IMR-90 (cell line): ENCODE results near the gene SOST. TPM values are rescaled to one million over a fixed set of nuclear protein-coding genes. Genes with fewer than 3 reads are reported as not detected.

ENCODE experiments used
- ATAC-seq: fragments of 200-7000 bp; cut with Tn5 transposase; 2 replicates; pipeline ENCODE4 v1.9.1; 2020; ENCODE audit warnings: low read depth, mild to moderate bottlenecking, moderate library complexity
- BruUV-seq: library from RNA; stranded (reverse); fragments of 400-500 nt; replicated peaks from 2 replicates; lab custom pipeline; 2021; lab: Mats Ljungman, UMichigan
- CTCF ChIA-PET: fragments of 300-600 bp; formaldehyde crosslinking; extraction: SDS; loops from one replicate; lab custom pipeline; 2021; ENCODE audit warnings: antibody characterized with exemption; lab: Yijun Ruan, JAX
- POLR2A ChIA-PET: fragments of 300-600 bp; sonication (Branson Sonifier 250); formaldehyde crosslinking; loops from one replicate; lab custom pipeline; 2022; ENCODE audit warnings: antibody characterized with exemption; ENCODE audit not compliant: unreplicated experiment; lab: Charles Lee
- DNase-seq: peaks from one replicate; pipeline ENCODE4 v3.0.0; 2013
- H2AFZ ChIP-seq: replicated peaks from 2 replicates; pipeline ENCODE3; 2013; ENCODE audit warnings: low read length, mild to moderate bottlenecking; ENCODE audit not compliant: poor library complexity
- H2AK5ac ChIP-seq: 2 replicates; pipeline ENCODE4 v1.6.1; 2013; ENCODE audit warnings: low read depth, low read length, inconsistent platforms
- H2AK9ac ChIP-seq: replicated peaks from 2 replicates; pipeline ENCODE3; 2013; ENCODE audit warnings: mild to moderate bottlenecking, low read depth, low read length, moderate library complexity; ENCODE audit not compliant: poor library complexity
- H2BK120ac ChIP-seq: 2 replicates; pipeline ENCODE4 v1.6.1; 2013; ENCODE audit warnings: low read depth, low read length, inconsistent platforms
- H2BK15ac ChIP-seq: 3 replicates; pipeline ENCODE4 v1.6.1; 2013; ENCODE audit warnings: low read depth, low read length, inconsistent platforms
- H2BK20ac ChIP-seq: 2 replicates; pipeline ENCODE4 v1.6.1; 2013; ENCODE audit warnings: low read depth, mild to moderate bottlenecking, inconsistent platforms, low read length, moderate library complexity
- H2BK5ac ChIP-seq: 2 replicates; pipeline ENCODE4 v1.6.1; 2013; ENCODE audit warnings: mild to moderate bottlenecking, low read depth, low read length, inconsistent platforms; ENCODE audit not compliant: poor library complexity, severe bottlenecking
- H3K14ac ChIP-seq: replicated peaks from 2 replicates; pipeline ENCODE4 v1.6.1; 2013; ENCODE audit warnings: low read depth, low read length, inconsistent platforms
- H3K18ac ChIP-seq: 2 replicates; pipeline ENCODE4 v1.6.1; 2013; ENCODE audit warnings: low read depth, low read length, control low read depth
- H3K23ac ChIP-seq: 2 replicates; pipeline ENCODE4 v1.6.1; 2013; ENCODE audit warnings: low read depth, low read length, inconsistent platforms
- H3K27ac ChIP-seq: 2 replicates; pipeline ENCODE4 v1.5.1; 2013; ENCODE audit warnings: mild to moderate bottlenecking, control low read depth, low read length; ENCODE audit not compliant: insufficient read depth
- H3K27me3 ChIP-seq: 2 replicates; pipeline ENCODE4 v1.6.1; 2013; ENCODE audit warnings: low read length; ENCODE audit not compliant: control insufficient read depth, insufficient read depth
- H3K36me3 ChIP-seq: 2 replicates; pipeline ENCODE4 v1.6.1; 2013; ENCODE audit warnings: low read length, mixed read lengths; ENCODE audit not compliant: control insufficient read depth, insufficient read depth
- H3K4ac ChIP-seq: 2 replicates; pipeline ENCODE4 v1.6.1; 2013; ENCODE audit warnings: low read depth, low read length, inconsistent platforms
- H3K4me1 ChIP-seq: 2 replicates; pipeline ENCODE4 v1.6.1; 2013; ENCODE audit warnings: low read length, mixed read lengths; ENCODE audit not compliant: control insufficient read depth, insufficient read depth
- H3K4me2 ChIP-seq: 2 replicates; pipeline ENCODE4 v1.6.1; 2013; ENCODE audit warnings: low read depth, mild to moderate bottlenecking, control low read depth, low read length, moderate library complexity
- H3K4me3 ChIP-seq: 2 replicates; pipeline ENCODE4 v1.5.1; 2013; ENCODE audit warnings: low read depth, mild to moderate bottlenecking, control low read depth, low read length, moderate library complexity; ENCODE audit not compliant: insufficient read depth
- H3K56ac ChIP-seq: 2 replicates; pipeline ENCODE4 v1.6.1; 2013; ENCODE audit warnings: low read length, inconsistent platforms; ENCODE audit not compliant: insufficient read depth; ENCODE audit errors: extremely low read depth
- H3K79me1 ChIP-seq, 2 experiments: 2 replicates each; pipeline ENCODE4 v1.6.1; 2013; ENCODE audit warnings: low read length in 2 of 2, inconsistent platforms in 1 of 2, low read depth in 1 of 2
- H3K9ac ChIP-seq: 2 replicates; pipeline ENCODE4 v1.6.1; 2013; ENCODE audit warnings: low read depth, low read length, control low read depth
- H3K9me1 ChIP-seq: 2 replicates; pipeline ENCODE4 v1.6.1; 2013; ENCODE audit warnings: low read length, inconsistent platforms; ENCODE audit not compliant: insufficient read depth
- H3K9me3 ChIP-seq: 2 replicates; pipeline ENCODE4 v1.6.1; 2013; ENCODE audit warnings: low read length; ENCODE audit not compliant: control insufficient read depth, insufficient read depth
- H4K20me1 ChIP-seq: 2 replicates; pipeline ENCODE4 v1.6.1; 2013; ENCODE audit warnings: low read length, inconsistent platforms; ENCODE audit not compliant: insufficient read depth
- H4K5ac ChIP-seq: 2 replicates; pipeline ENCODE4 v1.6.1; 2013; ENCODE audit warnings: mild to moderate bottlenecking, low read depth, low read length, control low read depth
- H4K8ac ChIP-seq, 2 experiments: 2 replicates each; pipeline ENCODE4 v1.6.1; 2013; ENCODE audit warnings: low read depth in 2 of 2, low read length in 2 of 2, control low read depth in 1 of 2, inconsistent platforms in 1 of 2
- H4K91ac ChIP-seq: 2 replicates; pipeline ENCODE4 v1.6.1; 2013; ENCODE audit warnings: low read depth, low read length, inconsistent platforms; ENCODE audit not compliant: insufficient read depth
- BHLHE40 ChIP-seq: fragments of 150-350 bp; IDR thresholded peaks from 2 replicates; pipeline ENCODE4 v1.6.1; 2016; ENCODE audit warnings: mild to moderate bottlenecking, low read depth, low read length
- CEBPB ChIP-seq: IDR thresholded peaks from 2 replicates; pipeline ENCODE4 v1.6.1; 2012; ENCODE audit warnings: low read depth, low read length, improper control_type of control experiment
- CHD1 ChIP-seq: IDR thresholded peaks from 2 replicates; pipeline ENCODE4 v1.6.1; 2012; ENCODE audit warnings: low read depth, low read length, improper control_type of control experiment
- FOS ChIP-seq: fragments of 150-350 bp; IDR thresholded peaks from 2 replicates; pipeline ENCODE4 v1.6.1; 2016; ENCODE audit warnings: low read depth, low read length
- MAFK ChIP-seq: IDR thresholded peaks from 2 replicates; pipeline ENCODE4 v1.6.1; 2012; ENCODE audit warnings: low read depth, low read length, improper control_type of control experiment
- MAZ ChIP-seq: IDR thresholded peaks from 2 replicates; pipeline ENCODE4 v1.6.1; 2012; ENCODE audit warnings: low read depth, mild to moderate bottlenecking, low read length, improper control_type of control experiment, moderate library complexity, borderline replicate concordance
- MXI1 ChIP-seq: IDR thresholded peaks from 2 replicates; pipeline ENCODE4 v1.6.1; 2012; ENCODE audit warnings: low read depth, mild to moderate bottlenecking, low read length, moderate library complexity, borderline replicate concordance
- NFE2L2 ChIP-seq: fragments of 150-350 bp; IDR thresholded peaks from 2 replicates; pipeline ENCODE4 v1.6.1; 2016; ENCODE audit warnings: low read depth, mild to moderate bottlenecking, low read length
- POLR2A ChIP-seq: IDR thresholded peaks from 2 replicates; pipeline ENCODE4 v1.6.1; 2012; ENCODE audit warnings: mild to moderate bottlenecking, low read depth, low read length
- RAD21 ChIP-seq: IDR thresholded peaks from 2 replicates; pipeline ENCODE4 v1.6.1; 2012; ENCODE audit warnings: low read length, improper control_type of control experiment
- RCOR1 ChIP-seq: IDR thresholded peaks from 2 replicates; pipeline ENCODE4 v1.6.1; 2012; ENCODE audit warnings: mild to moderate bottlenecking, low read length, improper control_type of control experiment; ENCODE audit not compliant: insufficient replicate concordance
- RFX5 ChIP-seq: IDR thresholded peaks from 2 replicates; pipeline ENCODE4 v1.8.0; 2012; ENCODE audit warnings: low read depth, mild to moderate bottlenecking, low read length, moderate library complexity
- SMC3 ChIP-seq: fragments of 150-350 bp; IDR thresholded peaks from 2 replicates; pipeline ENCODE4 v1.6.1; 2016; ENCODE audit warnings: low read depth, mild to moderate bottlenecking, antibody characterized with exemption, low read length, moderate library complexity
- WGBS, 2 experiments: methylation state at CpG; one replicate each; pipeline versions ENCODE4 v1.1.5 to v1.1.7; 2013; ENCODE audit warnings: missing lambda C conversion rate in 2 of 2; ENCODE audit not compliant: insufficient read length in 1 of 2; ENCODE audit errors: extremely low coverage in 2 of 2; 5-methylcytosine and 5-hydroxymethylcytosine counted together
- dilution Hi-C: fragments of 300-500 bp; cut with HindIII; formaldehyde crosslinking; loops from one replicate; pipeline ENCODE4 v1.14.3; 2018; ENCODE audit warnings: low sequenced_read_pairs; ENCODE audit not compliant: unreplicated experiment
- in situ Hi-C: fragments of 300-500 bp; cut with MboI; formaldehyde crosslinking; loops from 3 replicates; pipeline ENCODE4 v1.14.3; 2019; ENCODE audit warnings: low sequenced_read_pairs, inconsistent platforms, mixed read lengths
- intact Hi-C: fragments of 100-400 bp; cut with micrococcal nuclease; formaldehyde crosslinking; loops from 2 replicates; pipeline ENCODE4 v1.10.0; 2022
- polyA plus RNA-seq, 3 experiments: library from polyadenylated mRNA; depleted of rRNA; stranded (reverse); fragments of >200 nt; gene quantifications; 2 replicates each; pipeline ENCODE4 v1.2.3, GENCODE V29; 2012; ENCODE audit warnings: low replicate concordance in 1 of 3
- total RNA-seq: library from RNA; depleted of rRNA; stranded (reverse); fragments of >200 nt; gene quantifications from 2 replicates; pipeline ENCODE4 v1.2.3, GENCODE V29; 2012
- TF ChIP-seq, protein P1 (sequence below): fragments of 150-350 bp; IDR thresholded peaks from 2 replicates; pipeline ENCODE4 v1.6.1; 2017; ENCODE audit warnings: mild to moderate bottlenecking, antibody characterized with exemption, low read length, low read depth
- TF ChIP-seq, protein P2 (sequence below): fragments of 150-350 bp; IDR thresholded peaks from 2 replicates; pipeline ENCODE4 v1.6.1; 2016; ENCODE audit warnings: low read depth, mild to moderate bottlenecking, low read length, moderate library complexity, borderline replicate concordance

SOST gene
- total and polyA plus RNA-seq, 2 of the 4 experiments (the other 2 are of a cell fraction): not detected

- Histone ChIP-seq H3K9ac (peak within 1 kb of the TSS; percentile 85), H2AFZ (peak within 1 kb of the TSS; percentile 97), H3K18ac (peak within 1 kb of the TSS; percentile 70), H4K8ac (peak within 1 kb of the TSS; percentile 87 to 98; a peak in 3 of 4 replicates), H3K79me1 (peaks cover 18 to 40% of the 10 kb centered on the region in 2 experiments), H3K4me3 (peak within 1 kb of the TSS; percentile 67), H4K20me1 (peaks cover 33% of the 10 kb centered on the region), H2AK5ac (peak within 1 kb of the TSS; percentile 72; the same call in 1 of the 2 replicates), H3K27ac (peak within 1 kb of the TSS; percentile 85), H3K36me3 (peaks cover 20% of the 10 kb centered on the region), H4K91ac (peak within 1 kb of the TSS; percentile 92), H2BK15ac (peak within 1 kb of the TSS; percentile 83; the same call in 1 of the 3 replicates), H2BK5ac (peak within 1 kb of the TSS; percentile 83), H3K14ac (peak within 1 kb of the TSS; percentile 98), H3K9me3 (no peaks in the 10 kb centered on the region), H2BK120ac (peak within 1 kb of the TSS; percentile 75; the same call in 1 of the 2 replicates), H3K4me1 (peaks cover 4% of the 10 kb centered on the region), H3K56ac (peak within 1 kb of the TSS; percentile 84), H2AK9ac (peak within 1 kb of the TSS; percentile 99), H2BK20ac (no peak within 1 kb of the TSS), H3K4me2 (peak within 1 kb of the TSS; percentile 93), H4K5ac (peak within 1 kb of the TSS; percentile 83), H3K27me3 (no peaks in the 10 kb centered on the region), H3K4ac (peak within 1 kb of the TSS; percentile 96), H3K9me1 (peaks cover 28% of the 10 kb centered on the region), H3K23ac (peak within 1 kb of the TSS; percentile 93)
- in situ Hi-C loops (no loop called here), intact Hi-C loops (loop anchor here (2.0 kb wide), 1 partner anchor 54 kb away; the partner anchor contains the start of gene MPP3), dilution Hi-C loops (no loop called here)
- peak; percentile 91 for DNase-seq
- 0% methylated on average over 60 of the region's 100 CpGs; no CpG with 5 or more reads in 1 of the 2 experiments for WGBS, 2 experiments
- peak; percentile 96 for ATAC-seq
- POLR2A ChIA-PET: interaction anchor here (0.6 kb wide), 3 partner anchors 11 to 78 kb away, joined by 3 to 18 read pairs (median 3); no protein-coding TSS in a partner anchor
- CTCF ChIA-PET: interaction anchor here (0.5 to 2.0 kb wide), 4 partner anchors 67 to 345 kb away, joined by 3 to 6 read pairs (median 3); partner anchors contain the start of gene CD300LG
- no TSS peak for BruUV-seq
- TF ChIP-seq MXI1: peak; percentile 57; the same call in 1 of the 2 replicates
- 0 out of 2 replicates have a peak, but pooled peaks have one; percentile 14 for TF ChIP-seq CEBPB
- peak; percentile 93; the same call in 1 of the 2 replicates for TF ChIP-seq CHD1
- peak; percentile 49 for TF ChIP-seq MAZ
- no peak for TF ChIP-seq MAFK
- no peak; the same call in none of the 2 replicates for TF ChIP-seq FOS
- TF ChIP-seq, protein P1, sequence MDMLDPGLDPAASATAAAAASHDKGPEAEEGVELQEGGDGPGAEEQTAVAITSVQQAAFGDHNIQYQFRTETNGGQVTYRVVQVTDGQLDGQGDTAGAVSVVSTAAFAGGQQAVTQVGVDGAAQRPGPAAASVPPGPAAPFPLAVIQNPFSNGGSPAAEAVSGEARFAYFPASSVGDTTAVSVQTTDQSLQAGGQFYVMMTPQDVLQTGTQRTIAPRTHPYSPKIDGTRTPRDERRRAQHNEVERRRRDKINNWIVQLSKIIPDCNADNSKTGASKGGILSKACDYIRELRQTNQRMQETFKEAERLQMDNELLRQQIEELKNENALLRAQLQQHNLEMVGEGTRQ: peak; percentile 96
- no peak for TF ChIP-seq SMC3
- TF ChIP-seq, protein P2, sequence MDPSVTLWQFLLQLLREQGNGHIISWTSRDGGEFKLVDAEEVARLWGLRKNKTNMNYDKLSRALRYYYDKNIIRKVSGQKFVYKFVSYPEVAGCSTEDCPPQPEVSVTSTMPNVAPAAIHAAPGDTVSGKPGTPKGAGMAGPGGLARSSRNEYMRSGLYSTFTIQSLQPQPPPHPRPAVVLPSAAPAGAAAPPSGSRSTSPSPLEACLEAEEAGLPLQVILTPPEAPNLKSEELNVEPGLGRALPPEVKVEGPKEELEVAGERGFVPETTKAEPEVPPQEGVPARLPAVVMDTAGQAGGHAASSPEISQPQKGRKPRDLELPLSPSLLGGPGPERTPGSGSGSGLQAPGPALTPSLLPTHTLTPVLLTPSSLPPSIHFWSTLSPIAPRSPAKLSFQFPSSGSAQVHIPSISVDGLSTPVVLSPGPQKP: no peak
- 0 out of 2 replicates have a peak, but pooled peaks have one; percentile 41 for TF ChIP-seq RFX5
- TF ChIP-seq RAD21: no peak
- TF ChIP-seq POLR2A: peak; percentile 89
- TF ChIP-seq RCOR1: no peak
- no peak for TF ChIP-seq NFE2L2
- peak; percentile 79; the same call in 1 of the 2 replicates for TF ChIP-seq BHLHE40
These were observed 19.9 kb upstream of the SOST start, which contains the start of gene DUSP3 for GRCh38 chr17:43778337-43779144. Gene DUSP3 (minus strand): TSS chr17:43778977. CDS start chr17:43778924, 53 bp downstream.
